HepG2 (cell line): ENCODE results near the gene RGS13. TPM values are rescaled to one million over a fixed set of nuclear protein-coding genes. Genes with fewer than 3 reads are reported as not detected.

Source experiments
- ARID2 ChIP-seq: sonication (generic); formaldehyde crosslinking; IDR thresholded peaks from 2 replicates; pipeline ENCODE4 v1.8.1; 2022; ENCODE audit warnings: mild to moderate bottlenecking, missing genetic modification reagents, borderline replicate concordance
- CEBPZ ChIP-seq: IDR thresholded peaks from 2 replicates; pipeline ENCODE4 v1.6.1; 2012; ENCODE audit warnings: low read length, improper control_type of control experiment
- CENPT ChIP-seq: sonication (generic); formaldehyde crosslinking; IDR thresholded peaks from 2 replicates; pipeline ENCODE4 v1.8.0; 2022; ENCODE audit warnings: low read depth, mild to moderate bottlenecking, moderate library complexity, missing genetic modification reagents
- DPF2 ChIP-seq: sonication (generic); formaldehyde crosslinking; IDR thresholded peaks from 2 replicates; pipeline ENCODE4 v1.4.0; 2020; ENCODE audit warnings: mild to moderate bottlenecking, low read depth, missing genetic modification reagents, borderline replicate concordance
- ELF4 ChIP-seq: sonication (generic); formaldehyde crosslinking; IDR thresholded peaks from 2 replicates; pipeline ENCODE4 v1.5.0; 2020; ENCODE audit warnings: missing genetic modification reagents, mild to moderate bottlenecking, moderate library complexity, borderline replicate concordance
- KDM6A ChIP-seq: IDR thresholded peaks from 2 replicates; pipeline ENCODE4 v1.6.1; 2016; ENCODE audit warnings: low read depth
- MLXIP ChIP-seq: sonication (generic); formaldehyde crosslinking; IDR thresholded peaks from 2 replicates; pipeline ENCODE4 v1.9.0; 2021; ENCODE audit warnings: missing genetic modification reagents, borderline replicate concordance
- MTF1 ChIP-seq: sonication (generic); formaldehyde crosslinking; IDR thresholded peaks from 2 replicates; pipeline ENCODE4 v1.5.0; 2020; ENCODE audit warnings: missing genetic modification reagents
- PPARG ChIP-seq: conservative IDR thresholded peaks from 2 replicates; pipeline ENCODE4 v1.6.1; 2016; ENCODE audit warnings: missing biosample characterization, missing genetic modification reagents
- RBFOX2 ChIP-seq: fragments of 200-400 bp; formaldehyde crosslinking; IDR thresholded peaks from 2 replicates; pipeline ENCODE4 v1.6.1; 2017; ENCODE audit warnings: low read depth, mild to moderate bottlenecking, low read length
- RORA ChIP-seq: sonication (generic); formaldehyde crosslinking; IDR thresholded peaks from 2 replicates; pipeline ENCODE4 v1.5.0; 2020; ENCODE audit warnings: mild to moderate bottlenecking, missing genetic modification reagents, moderate library complexity
- TFE3 ChIP-seq: IDR thresholded peaks from 2 replicates; pipeline ENCODE4 v1.6.1; 2016
- THAP7 ChIP-seq: sonication (generic); formaldehyde crosslinking; IDR thresholded peaks from 2 replicates; pipeline ENCODE4 v1.8.1; 2023; ENCODE audit warnings: mild to moderate bottlenecking, missing genetic modification reagents
- ZNF101 ChIP-seq: sonication (generic); formaldehyde crosslinking; IDR thresholded peaks from 2 replicates; pipeline ENCODE4 v1.4.0; 2020; ENCODE audit warnings: mild to moderate bottlenecking, low read depth, missing genetic modification reagents, borderline replicate concordance
- ZNF567 ChIP-seq: sonication (generic); formaldehyde crosslinking; IDR thresholded peaks from 2 replicates; pipeline ENCODE4 v1.8.1; 2023; ENCODE audit warnings: mild to moderate bottlenecking, missing genetic modification reagents, borderline replicate concordance
- ZNF792 ChIP-seq: IDR thresholded peaks from 2 replicates; pipeline ENCODE4 v1.6.1; 2016
- polyA plus RNA-seq, 8 experiments: library from polyadenylated mRNA; depleted of rRNA in 3 of 8; stranded (reverse) in 7 of 8; unstranded in 1 of 8; fragments of >200 nt; fragmentation: Illumina TruSeq in 4 of 8; extraction: Trizol in 4 of 8; gene quantifications; 2 replicates each; pipeline versions ENCODE4 v1.2.1 to v1.2.3, GENCODE V29; 2011 to 2016; ENCODE audit warnings: low read depth in 4 of 8, missing spikeins in 1 of 8, mixed read lengths in 1 of 8; ENCODE audit not compliant: insufficient read depth in 1 of 8
- total RNA-seq, 5 experiments: library from RNA; depleted of rRNA; stranded (reverse); fragments of >200 nt; fragmentation: Illumina TruSeq; extraction: Trizol; gene quantifications; 2 replicates each; pipeline ENCODE4 v1.2.3, GENCODE V29; 2016; ENCODE audit warnings: low read depth in 1 of 5

RGS13 gene
- total and polyA plus RNA-seq, 2 of the 13 experiments (the other 11 are each of a cell fraction or from before 2014, with no cell fraction given), result not detected

- TF ChIP-seq TFE3 (CRISPR knock-in tag) (no peak), CENPT (no peak), THAP7 (CRISPR knock-in tag) (no peak), ZNF567 (CRISPR knock-in tag) (no peak), RBFOX2 (no peak), CEBPZ (no peak), KDM6A (CRISPR knock-in tag) (peak; percentile 48; the same call in 1 of the 2 replicates), PPARG (CRISPR knock-in tag) (peak; percentile 56), MTF1 (CRISPR knock-in tag) (no peak), ELF4 (CRISPR knock-in tag) (no peak), RORA (CRISPR knock-in tag) (no peak), MLXIP (CRISPR knock-in tag) (no peak), DPF2 (CRISPR knock-in tag) (peak; percentile 58; the same call in 1 of the 2 replicates), ARID2 (CRISPR knock-in tag) (no peak), ZNF101 (no peak), ZNF792 (no peak)
These were observed 66.4 kb downstream of the RGS13 start (continued) for GRCh38 chr1:192702212-192702902.
